Measurements from ENCODE around the gene ACAN. TPM values are rescaled to one million over a fixed set of nuclear protein-coding genes. Genes with fewer than 3 reads are reported as not detected.

Gene ACAN
- total and polyA plus RNA-seq, 4 donors: 12.9 to 312 (median 34.7) TPM

- DNase-seq (no peak), ATAC-seq (ENCODE audit: low FRiP score) (no peak)
- H3K9me3 ChIP-seq (ENCODE audit: control insufficient read depth, low read length): no peaks in the 10 kb centered on the region
- peaks cover 5 to 8% of the 10 kb centered on the region in 2 donors for H3K36me3 ChIP-seq (ENCODE audit: control insufficient read depth in 1 of 2, insufficient read depth in 2 of 2, low read length in 1 of 2)
- 2 to 3% methylated on average over 8 of the region's 8 CpGs for WGBS, 2 donors
- intact Hi-C loops (cut with DNase I): no loop called here
- no peaks in the 10 kb centered on the region for H3K27me3 ChIP-seq (ENCODE audit: control insufficient read depth in 1 of 2, insufficient read depth in 2 of 2, low read length in 1 of 2)
- H3K27ac ChIP-seq (ENCODE audit: low read depth in 1 of 2, low read length in 2 of 2): peak overlapping the region; percentile 5 to 85
- peaks cover 0 to 2% of the 10 kb centered on the region in 2 donors for H3K4me1 ChIP-seq (ENCODE audit: control insufficient read depth in 1 of 2, insufficient read depth in 2 of 2, low read length in 2 of 2)
- H3K4me3 ChIP-seq (ENCODE audit: low read length in 2 of 2): no peak overlapping the region
Measured at GRCh38 chr15:88897142-88897455, 93.9 kb downstream of the ACAN start.

GRCh38 chr15:88897456-88898194 lies 94.4 kb downstream of the ACAN start:
- peak overlapping the region in 1 of 2 donors; percentile 81 for H3K27ac ChIP-seq (ENCODE audit: low read depth in 1 of 2, low read length in 2 of 2)
- intact Hi-C loops (cut with DNase I): no loop called here
- H3K4me3 ChIP-seq (ENCODE audit: low read length in 2 of 2): no peak overlapping the region

GRCh38 chr15:88898736-88899135 lies 95.5 kb downstream of the ACAN start:
- Histone ChIP-seq H3K9me3 (ENCODE audit: control insufficient read depth, low read length) (no peaks in the 10 kb centered on the region), H3K36me3 (ENCODE audit: control insufficient read depth in 1 of 2, insufficient read depth in 2 of 2, low read length in 1 of 2) (peaks cover 5 to 9% of the 10 kb centered on the region in 2 donors), H3K4me3 (ENCODE audit: low read length in 2 of 2) (no peak overlapping the region), H3K27me3 (ENCODE audit: control insufficient read depth in 1 of 2, insufficient read depth in 2 of 2, low read length in 1 of 2) (no peaks in the 10 kb centered on the region), H3K27ac (ENCODE audit: low read depth in 1 of 2, low read length in 2 of 2) (peak overlapping the region in 1 of 2 donors; percentile 32), H3K4me1 (ENCODE audit: control insufficient read depth in 1 of 2, insufficient read depth in 2 of 2, low read length in 2 of 2) (peaks cover 0 to 2% of the 10 kb centered on the region in 2 donors)
- intact Hi-C loops (cut with DNase I): no loop called here
- ATAC-seq (ENCODE audit: low FRiP score): no peak
- DNase-seq: no peak
- 87 to 89% methylated on average over 15 of the region's 15 CpGs for WGBS, 2 donors

More at GRCh38 chr15:88897456-88898194, 94.4 kb downstream of the ACAN start:
- ATAC-seq (ENCODE audit: low FRiP score) (peak; percentile 90), DNase-seq (peak; percentile 93 to 94)
- Histone ChIP-seq H3K36me3 (ENCODE audit: control insufficient read depth in 1 of 2, insufficient read depth in 2 of 2, low read length in 1 of 2) (peaks cover 5 to 8% of the 10 kb centered on the region in 2 donors), H3K4me1 (ENCODE audit: control insufficient read depth in 1 of 2, insufficient read depth in 2 of 2, low read length in 2 of 2) (peaks cover 0 to 2% of the 10 kb centered on the region in 2 donors), H3K9me3 (ENCODE audit: control insufficient read depth, low read length) (no peaks in the 10 kb centered on the region), H3K27me3 (ENCODE audit: control insufficient read depth in 1 of 2, insufficient read depth in 2 of 2, low read length in 1 of 2) (no peaks in the 10 kb centered on the region)
- WGBS, 2 donors: 1 to 7% methylated on average over 12 of the region's 12 CpGs

- DNase-seq (no peak), ATAC-seq (ENCODE audit: low FRiP score) (no peak)
- 93 to 98% methylated on average over 9 of the region's 9 CpGs for WGBS, 2 donors
- Histone ChIP-seq H3K27ac (ENCODE audit: low read depth in 1 of 2, low read length in 2 of 2) (peak overlapping the region in 1 of 2 donors; percentile 34), H3K36me3 (ENCODE audit: control insufficient read depth in 1 of 2, insufficient read depth in 2 of 2, low read length in 1 of 2) (peaks cover 5 to 10% of the 10 kb centered on the region in 2 donors), H3K9me3 (ENCODE audit: control insufficient read depth, low read length) (no peaks in the 10 kb centered on the region), H3K27me3 (ENCODE audit: control insufficient read depth in 1 of 2, insufficient read depth in 2 of 2, low read length in 1 of 2) (no peaks in the 10 kb centered on the region), H3K4me1 (ENCODE audit: control insufficient read depth in 1 of 2, insufficient read depth in 2 of 2, low read length in 2 of 2) (peaks cover 0 to 2% of the 10 kb centered on the region in 2 donors), H3K4me3 (ENCODE audit: low read length in 2 of 2) (no peak overlapping the region)
- intact Hi-C loops (cut with DNase I): no loop called here
Measured at GRCh38 chr15:88899251-88899650, 96.0 kb downstream of the ACAN start.

GRCh38 chr15:88900309-88900981 lies 97.2 kb downstream of the ACAN start:
- Histone ChIP-seq H3K4me3 (ENCODE audit: low read length in 2 of 2) (no peak overlapping the region), H3K4me1 (ENCODE audit: control insufficient read depth in 1 of 2, insufficient read depth in 2 of 2, low read length in 2 of 2) (peaks cover 1 to 2% of the 10 kb centered on the region in 2 donors), H3K27ac (ENCODE audit: low read depth in 1 of 2, low read length in 2 of 2) (peak overlapping the region in 1 of 2 donors; percentile 66), H3K36me3 (ENCODE audit: control insufficient read depth in 1 of 2, insufficient read depth in 2 of 2, low read length in 1 of 2) (peaks cover 5 to 12% of the 10 kb centered on the region in 2 donors), H3K9me3 (ENCODE audit: control insufficient read depth, low read length) (no peaks in the 10 kb centered on the region), H3K27me3 (ENCODE audit: control insufficient read depth in 1 of 2, insufficient read depth in 2 of 2, low read length in 1 of 2) (no peaks in the 10 kb centered on the region)
- ATAC-seq (ENCODE audit: low FRiP score) (no peak), DNase-seq (no peak)
- intact Hi-C loops (cut with DNase I): loop anchor here in 1 of 2 donors (5.0 kb wide), 1 partner anchor 277 kb away; no protein-coding TSS in a partner anchor
- 82 to 84% methylated on average over 12 of the region's 12 CpGs for WGBS, 2 donors

GRCh38 chr15:88900982-88901418 lies 97.8 kb downstream of the ACAN start:
- 70 to 90% methylated on average over 5 of the region's 5 CpGs for whole genome bisulfite sequencing, 2 donors
- H3K27me3 ChIP-seq (ENCODE audit: control insufficient read depth in 1 of 2, insufficient read depth in 2 of 2, low read length in 1 of 2): no peaks in the 10 kb centered on the region
- ATAC-seq (ENCODE audit: low FRiP score) (no peak), DNase-seq (no peak)
- H3K36me3 ChIP-seq (ENCODE audit: control insufficient read depth in 1 of 2, insufficient read depth in 2 of 2, low read length in 1 of 2): peaks cover 5 to 12% of the 10 kb centered on the region in 2 donors
- peak overlapping the region in 1 of 2 donors; percentile 66 for H3K27ac ChIP-seq (ENCODE audit: low read depth in 1 of 2, low read length in 2 of 2)
- no peak overlapping the region for H3K4me3 ChIP-seq (ENCODE audit: low read length in 2 of 2)
- intact Hi-C loops (cut with DNase I): loop anchor here in 1 of 2 donors (5.0 kb wide), 1 partner anchor 276 kb away; no protein-coding TSS in a partner anchor
- peaks cover 0 to 2% of the 10 kb centered on the region in 2 donors for H3K4me1 ChIP-seq (ENCODE audit: control insufficient read depth in 1 of 2, insufficient read depth in 2 of 2, low read length in 2 of 2)
- H3K9me3 ChIP-seq (ENCODE audit: control insufficient read depth, low read length): no peaks in the 10 kb centered on the region

- no peak for ATAC-seq (ENCODE audit: low FRiP score)
- WGBS, 2 donors: 69 to 76% methylated on average over 15 of the region's 15 CpGs
- no peak for DNase-seq
- Histone ChIP-seq H3K9me3 (ENCODE audit: control insufficient read depth, low read length) (no peaks in the 10 kb centered on the region), H3K27ac (ENCODE audit: low read depth in 1 of 2, low read length in 2 of 2) (peak overlapping the region in 1 of 2 donors; percentile 11), H3K27me3 (ENCODE audit: control insufficient read depth in 1 of 2, insufficient read depth in 2 of 2, low read length in 1 of 2) (no peaks in the 10 kb centered on the region), H3K4me1 (ENCODE audit: control insufficient read depth in 1 of 2, insufficient read depth in 2 of 2, low read length in 2 of 2) (peaks cover 0 to 2% of the 10 kb centered on the region in 2 donors), H3K4me3 (ENCODE audit: low read length in 2 of 2) (no peak overlapping the region), H3K36me3 (ENCODE audit: control insufficient read depth in 1 of 2, insufficient read depth in 2 of 2, low read length in 1 of 2) (peaks cover 5 to 12% of the 10 kb centered on the region in 2 donors)
- intact Hi-C loops (cut with DNase I): loop anchor here in 1 of 2 donors (5.0 kb wide), 1 partner anchor 276 kb away; no protein-coding TSS in a partner anchor
Measured at GRCh38 chr15:88901508-88902220, 98.4 kb downstream of the ACAN start.

- Histone ChIP-seq H3K9me3 (ENCODE audit: control insufficient read depth, low read length) (no peaks in the 10 kb centered on the region), H3K4me3 (ENCODE audit: low read length in 2 of 2) (no peak overlapping the region), H3K27ac (ENCODE audit: low read depth in 1 of 2, low read length in 2 of 2) (peak overlapping the region in 1 of 2 donors; percentile 23), H3K4me1 (ENCODE audit: control insufficient read depth in 1 of 2, insufficient read depth in 2 of 2, low read length in 2 of 2) (peaks cover 0 to 2% of the 10 kb centered on the region in 2 donors), H3K27me3 (ENCODE audit: control insufficient read depth in 1 of 2, insufficient read depth in 2 of 2, low read length in 1 of 2) (no peaks in the 10 kb centered on the region), H3K36me3 (ENCODE audit: control insufficient read depth in 1 of 2, insufficient read depth in 2 of 2, low read length in 1 of 2) (peaks cover 5 to 12% of the 10 kb centered on the region in 2 donors)
- intact Hi-C loops (cut with DNase I): loop anchor here in 1 of 2 donors (5.0 kb wide), 1 partner anchor 275 kb away; no protein-coding TSS in a partner anchor
- WGBS, 2 donors: 56 to 61% methylated on average over 6 of the region's 6 CpGs
- peak in 1 of 2 donors; percentile 64 for DNase-seq
- no peak for ATAC-seq (ENCODE audit: low FRiP score)
Measured at GRCh38 chr15:88902221-88902835, 99.1 kb downstream of the ACAN start.
